Measurements from ENCODE around the gene C3. TPM values are rescaled to one million over a fixed set of nuclear protein-coding genes. Genes with fewer than 3 reads are reported as not detected.

The C3 gene
- total RNA-seq, 1 donor from 2014 or later, result 48.4 TPM

- DNase-seq (ENCODE audit: low spot score), result no peak
These were observed 25.5 kb upstream of the C3 start for GRCh38 chr19:6745965-6746364.

GRCh38 chr19:6744381-6745301, 24.2 kb upstream of the C3 start:
- DNase-seq (ENCODE audit: low spot score), result peak; percentile 93

DNA sequence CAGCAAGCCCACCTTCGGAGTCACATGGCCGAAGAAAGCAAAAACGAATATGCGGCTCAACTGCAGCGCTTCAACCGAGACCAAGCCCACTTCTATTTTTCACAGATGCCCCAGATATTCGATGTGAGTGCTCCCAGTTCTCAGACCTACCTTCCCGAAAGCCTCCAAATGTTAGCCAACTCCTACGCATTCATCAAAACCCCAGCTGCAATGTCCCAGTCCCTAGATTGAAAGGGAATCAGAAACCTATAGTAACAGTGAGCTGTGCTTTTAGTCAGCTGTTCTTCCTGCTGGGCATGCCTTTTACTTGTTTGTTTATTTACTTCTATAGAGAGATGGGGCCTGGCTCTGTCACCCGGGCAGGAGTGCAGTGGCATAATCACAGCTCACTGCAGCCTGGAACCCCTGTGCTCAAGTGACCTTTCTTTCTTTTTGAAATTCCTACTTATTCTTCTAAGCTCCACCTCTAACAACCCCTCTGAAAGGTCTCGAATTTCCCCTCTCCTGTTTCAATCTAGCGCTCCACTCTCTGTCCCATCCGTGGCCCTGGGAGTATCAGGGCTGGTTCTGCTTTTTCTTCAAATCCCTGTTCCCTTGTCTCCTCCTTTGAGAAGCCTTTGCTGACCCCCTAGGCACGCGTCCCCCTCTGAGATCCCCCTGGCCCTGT, 23.4 kb upstream of the C3 start:
- no peak for DNase-seq (ENCODE audit: low spot score)

- DNase-seq (ENCODE audit: low spot score), result peak; percentile 28
These were observed 22.6 kb upstream of the C3 start for GRCh38 chr19:6743066-6743465.

- DNase-seq (ENCODE audit: low spot score), result peak; percentile 93
These were observed 20.3 kb upstream of the C3 start for GRCh38 chr19:6740589-6741343.

GRCh38 chr19:6739883-6740588, 19.6 kb upstream of the C3 start:
- DNase-seq (ENCODE audit: low spot score), result no peak

GRCh38 chr19:6739390-6739882, 19.0 kb upstream of the C3 start, which contains the start of gene TRIP10:
Gene TRIP10, plus strand, starts transcription at chr19:6739680. Its CDS starts 82 bp downstream, at chr19:6739762.
- DNase-seq (ENCODE audit: low spot score), result peak; percentile 92

GRCh38 chr19:6738787-6739389, 18.4 kb upstream of the C3 start:
- no peak for DNase-seq (ENCODE audit: low spot score)

DNA sequence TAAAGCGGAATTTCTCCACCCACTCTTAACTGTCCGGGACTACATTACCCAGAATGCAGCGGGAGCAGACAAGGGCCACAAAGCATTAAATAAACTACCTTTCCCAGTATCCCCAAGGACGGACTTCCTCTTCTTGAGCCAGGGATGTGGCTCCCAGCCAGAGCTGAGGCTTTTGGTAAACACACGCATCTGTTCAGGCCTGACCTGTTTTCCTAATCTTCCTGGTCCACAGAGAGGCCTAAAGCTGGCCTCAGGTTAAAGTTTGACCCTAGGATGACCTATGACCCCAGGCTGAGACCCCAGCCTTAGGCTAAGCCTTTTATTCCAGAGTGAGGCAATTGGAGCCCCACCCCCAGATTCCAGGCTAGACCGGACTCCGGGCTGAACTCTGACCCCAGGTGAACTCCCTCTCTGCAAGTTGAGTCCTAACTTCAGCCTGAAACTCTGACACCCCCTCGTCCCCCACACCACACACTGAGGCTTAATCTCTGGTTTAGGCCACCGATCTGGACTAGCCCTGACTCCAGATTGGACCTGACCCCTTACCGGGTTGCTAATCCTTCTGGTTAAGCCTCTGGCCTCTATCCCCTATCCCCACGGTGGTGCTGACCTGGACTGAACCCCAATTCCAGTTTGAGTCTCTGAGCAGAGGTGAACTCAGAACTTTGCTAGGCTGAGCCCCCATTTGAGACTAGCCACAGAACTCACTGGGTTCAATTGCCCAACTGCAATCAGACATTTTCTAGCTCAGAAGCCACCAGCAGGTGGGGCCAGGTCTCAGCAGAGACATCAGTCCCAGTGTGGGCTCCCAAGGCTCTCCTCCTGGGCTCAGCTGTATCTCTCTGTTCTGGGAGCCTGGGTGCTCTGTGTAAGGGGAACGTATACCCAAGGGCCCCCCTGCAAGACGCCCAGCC, 17.7 kb upstream of the C3 start:
- DNase-seq (ENCODE audit: low spot score), result peak; percentile 90

DNA sequence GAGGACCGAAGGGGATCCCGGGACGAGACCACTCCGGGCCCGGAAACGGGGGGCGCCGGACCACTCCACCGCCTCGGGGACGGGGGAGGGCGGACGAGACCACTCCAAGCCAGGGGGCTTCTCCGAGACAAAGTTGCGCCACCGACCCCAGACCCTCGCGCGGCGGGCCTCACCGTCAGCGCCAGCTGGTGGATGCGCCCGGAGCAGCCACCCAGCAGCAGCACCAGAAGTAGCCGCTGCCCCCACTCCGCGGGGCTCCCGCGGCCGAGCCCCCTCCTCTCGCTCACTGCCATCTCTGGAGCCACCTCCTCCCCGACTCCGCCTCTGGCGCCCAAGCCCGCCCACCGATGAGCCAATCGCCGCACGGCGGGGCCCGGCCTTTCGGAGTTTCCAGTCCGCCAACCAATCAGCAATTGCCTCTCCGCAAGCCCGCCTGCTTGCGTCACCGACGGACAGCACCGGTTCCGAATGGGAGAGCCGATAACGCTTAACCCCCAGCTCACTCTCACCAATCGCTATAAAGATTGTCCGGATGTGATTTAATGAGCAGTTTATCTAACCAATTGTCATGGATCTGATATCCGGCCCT, 16.9 kb upstream of the C3 start, which contains the start of gene GPR108:
Gene GPR108, minus strand, starts transcription at position 297 of the 589 bp plus-strand sequence. Its CDS starts 4 bp downstream, at position 293.
- peak; percentile 100 for DNase-seq (ENCODE audit: low spot score)

- DNase-seq (ENCODE audit: low spot score), result no peak
These were observed 16.4 kb upstream of the C3 start for GRCh38 chr19:6736917-6737283.

- peak; percentile 93 for DNase-seq (ENCODE audit: low spot score)
These were observed 15.9 kb upstream of the C3 start for GRCh38 chr19:6736169-6736916.

DNA sequence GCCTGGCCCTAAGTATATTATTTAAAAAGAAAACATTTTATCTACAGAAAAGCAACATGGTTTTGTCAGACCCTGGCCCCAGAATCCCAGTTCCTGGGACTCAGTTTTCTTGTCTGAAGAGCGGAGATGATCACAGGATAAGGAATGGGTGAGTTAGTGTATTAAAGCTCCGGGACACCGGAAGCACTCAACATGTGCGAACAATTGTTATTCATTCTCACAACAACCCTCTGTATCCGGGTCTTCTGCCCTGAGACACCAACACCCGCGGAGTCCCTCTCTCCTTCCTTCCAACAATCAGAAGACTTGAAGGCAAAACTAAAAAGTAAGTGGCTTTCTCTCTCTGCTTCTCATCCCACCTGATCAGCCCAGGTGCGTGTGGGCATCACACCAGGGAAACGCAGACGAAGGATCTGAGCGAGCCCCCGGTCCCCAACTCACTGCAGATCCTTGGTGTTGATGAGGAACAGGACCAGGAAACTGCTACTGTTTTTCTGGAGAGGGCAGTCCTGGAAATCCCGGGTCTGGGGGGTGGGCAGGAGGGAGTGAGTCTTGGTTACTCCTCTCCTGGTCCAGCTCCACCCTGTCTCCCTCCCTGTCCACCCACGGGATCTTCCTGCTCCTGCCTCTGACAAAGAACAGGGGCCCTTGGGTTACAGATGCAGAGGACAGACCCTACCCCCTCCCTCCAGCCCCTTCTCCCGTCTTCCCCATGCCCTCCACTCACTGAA, 14.9 kb upstream of the C3 start:
- DNase-seq (ENCODE audit: low spot score), result no peak

- no peak for DNase-seq (ENCODE audit: low spot score)
These were observed 13.7 kb upstream of the C3 start for GRCh38 chr19:6734096-6734696.

- DNase-seq (ENCODE audit: low spot score), result no peak
These were observed 13.1 kb upstream of the C3 start for GRCh38 chr19:6733338-6734095.

GRCh38 chr19:6732803-6733337, 12.4 kb upstream of the C3 start:
- no peak for DNase-seq (ENCODE audit: low spot score)

All from umbilical cord (tissue), 2 donors.